Left kidney (tissue), 8 donors: Measurements from ENCODE around the gene CHAD. TPM values are rescaled to one million over a fixed set of nuclear protein-coding genes. Genes with fewer than 3 reads are reported as not detected.

ENCODE experiments used
- DNase-seq: peaks from one replicate; pipeline ENCODE4 v3.0.0-alpha.2; 2013
- long read RNA-seq, 8 donors: transcript quantifications; one replicate each; lab custom pipeline, GENCODE V29; 2026
- polyA plus RNA-seq: library from polyadenylated mRNA; unstranded; fragments of 120-200 nt; gene quantifications from one replicate; pipeline ENCODE4 v1.2.1, GENCODE V29; 2013; ENCODE audit not compliant: insufficient read length

CHAD gene, protein sequence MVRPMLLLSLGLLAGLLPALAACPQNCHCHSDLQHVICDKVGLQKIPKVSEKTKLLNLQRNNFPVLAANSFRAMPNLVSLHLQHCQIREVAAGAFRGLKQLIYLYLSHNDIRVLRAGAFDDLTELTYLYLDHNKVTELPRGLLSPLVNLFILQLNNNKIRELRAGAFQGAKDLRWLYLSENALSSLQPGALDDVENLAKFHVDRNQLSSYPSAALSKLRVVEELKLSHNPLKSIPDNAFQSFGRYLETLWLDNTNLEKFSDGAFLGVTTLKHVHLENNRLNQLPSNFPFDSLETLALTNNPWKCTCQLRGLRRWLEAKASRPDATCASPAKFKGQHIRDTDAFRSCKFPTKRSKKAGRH
- 4.0 TPM for polyA plus RNA-seq
- long read RNA-seq, donor 1, result 0 reads
- long read RNA-seq, donor 2, partial matches to known transcripts, result 36 of 36 reads
- long read RNA-seq, donor 2, other reads (novel, unspliced or antisense), result 0 of 36 reads
- long read RNA-seq, donor 3, result 0 reads
- long read RNA-seq, donor 4, result 0 reads
- long read RNA-seq, donor 5, partial matches to known transcripts, result 0 of 1 reads
- long read RNA-seq, donor 5, other reads (novel, unspliced or antisense), result 0 of 1 reads
- long read RNA-seq, donor 6, partial matches to known transcripts, result 0 of 2 reads
- long read RNA-seq, donor 6, other reads (novel, unspliced or antisense), result 0 of 2 reads
- long read RNA-seq, donor 7, result 0 reads
- long read RNA-seq, donor 8, result 0 reads

- DNase-seq, result no peak
Observed at GRCh38 chr17:50468304-50469207, at the start of gene CHAD. TSS of gene CHAD (minus strand) at chr17:50468880. CDS start at chr17:50468813, 67 bp downstream.

GRCh38 chr17:50517504-50518383 lies 49.1 kb upstream of the CHAD start:
- DNase-seq, result no peak

GRCh38 chr17:50517011-50517410 lies 48.3 kb upstream of the CHAD start:
- no peak for DNase-seq

- no peak for DNase-seq
Observed at GRCh38 chr17:50514936-50515702, 46.4 kb upstream of the CHAD start.

DNA sequence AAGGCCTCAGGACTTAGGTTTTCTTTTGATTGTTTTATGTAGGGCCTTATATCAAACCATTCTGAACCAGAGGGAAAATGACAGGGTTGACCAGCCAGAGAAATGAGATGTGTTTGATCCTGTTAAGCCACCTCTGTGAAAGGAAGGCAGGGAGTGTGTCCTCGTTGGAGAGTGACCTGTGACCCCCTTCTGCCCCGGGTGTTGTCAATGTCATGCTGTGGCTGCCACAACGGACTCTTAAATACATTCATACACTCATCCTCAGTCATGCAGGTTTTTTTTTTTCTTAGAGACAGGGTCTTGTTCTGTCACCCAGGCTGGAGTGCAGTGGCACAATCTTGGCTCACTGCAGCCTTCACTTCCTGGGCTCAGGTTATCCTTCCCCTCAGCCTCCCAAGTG lies 45.7 kb upstream of the CHAD start:
- no peak for DNase-seq

GRCh38 chr17:50513495-50513894 lies 44.8 kb upstream of the CHAD start:
- no peak for DNase-seq

GRCh38 chr17:50511058-50511457 lies 42.4 kb upstream of the CHAD start:
- no peak for DNase-seq

GRCh38 chr17:50508573-50509460 lies 40.1 kb upstream of the CHAD start:
- no peak for DNase-seq

GRCh38 chr17:50507871-50508572 lies 39.3 kb upstream of the CHAD start, which contains the start of gene MYCBPAP:
TSS of gene MYCBPAP (plus strand) at chr17:50508439. CDS start at chr17:50508675, 236 bp downstream.
- peak; percentile 85 for DNase-seq

DNA sequence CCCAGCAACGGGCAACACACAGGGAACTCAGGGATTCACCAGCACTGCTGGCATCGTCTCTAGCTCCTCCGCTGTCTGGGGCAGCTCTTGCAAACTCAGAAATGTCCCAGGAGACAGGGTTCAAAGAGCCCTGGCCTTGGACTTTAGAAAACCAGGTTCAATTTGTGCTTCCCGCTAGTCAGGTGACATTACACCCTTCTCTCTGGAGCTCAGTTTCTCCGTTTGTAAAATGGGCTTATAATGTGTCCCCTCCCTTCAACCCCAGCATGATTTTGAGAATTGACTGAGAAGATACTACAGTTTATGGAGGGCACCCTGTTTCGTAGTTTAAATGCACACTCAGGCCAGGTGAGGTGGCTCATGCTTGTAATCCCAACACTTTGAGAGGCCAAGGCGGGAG lies 37.6 kb upstream of the CHAD start:
- DNase-seq, result no peak

DNA sequence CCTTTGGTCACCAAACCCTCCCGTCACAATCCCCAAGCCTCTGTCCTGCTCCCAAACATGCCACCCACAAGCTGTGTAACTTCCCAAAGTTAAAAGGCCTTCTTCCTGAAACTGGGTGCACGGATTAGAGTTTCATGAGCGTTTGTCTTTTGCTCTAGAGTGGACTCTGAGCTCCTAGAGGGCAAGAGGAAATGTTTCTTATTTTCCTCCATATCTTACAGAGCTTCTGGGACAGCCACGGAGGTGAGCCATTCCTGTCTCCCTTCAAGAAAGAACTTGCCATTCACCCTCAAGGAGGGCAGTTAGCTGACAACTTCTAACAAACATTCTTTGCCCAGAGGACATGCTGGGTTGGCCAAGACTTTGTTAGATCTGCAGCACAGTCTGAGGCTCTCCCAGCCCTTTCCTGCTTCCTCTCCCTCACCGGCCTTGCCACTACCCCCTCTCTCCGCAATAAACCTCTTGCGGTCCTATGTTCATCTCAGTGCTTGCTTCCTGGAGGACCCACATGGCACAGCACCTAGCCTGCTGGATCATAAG lies 37.0 kb upstream of the CHAD start:
- DNase-seq, result no peak

DNA sequence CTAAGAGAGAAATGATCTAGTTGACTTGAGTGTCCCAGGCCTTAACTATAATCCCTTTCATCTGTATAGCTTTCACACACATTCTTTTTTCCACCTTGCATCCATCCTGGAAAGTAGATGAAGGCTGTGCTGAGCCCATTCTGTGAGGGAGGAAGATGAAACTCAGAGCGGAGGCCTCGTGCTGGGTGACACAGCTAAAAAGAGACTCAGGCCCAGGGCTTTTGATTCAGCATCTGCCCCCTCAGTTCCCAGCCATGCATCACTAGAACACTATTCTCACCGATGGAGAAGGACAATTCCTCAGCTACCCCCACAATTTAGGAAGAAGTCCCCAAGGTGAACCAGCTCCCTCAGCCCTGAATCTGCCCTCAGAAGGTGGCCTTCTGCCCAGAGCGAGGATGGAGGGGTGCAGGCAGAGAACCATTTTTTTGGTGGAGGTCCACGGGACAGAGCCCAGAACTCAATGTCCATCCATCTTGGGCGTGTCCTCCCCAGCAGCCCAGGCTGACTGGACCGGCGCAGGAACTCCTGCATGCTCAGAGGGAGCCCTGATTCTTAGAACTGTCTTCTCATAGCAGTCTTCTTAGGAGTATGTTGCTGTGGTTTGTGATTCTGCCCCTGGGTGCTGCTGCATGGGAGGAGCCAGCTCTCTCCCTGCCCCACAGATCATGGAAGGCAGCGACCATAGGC lies 33.8 kb upstream of the CHAD start:
- no peak for DNase-seq

DNA sequence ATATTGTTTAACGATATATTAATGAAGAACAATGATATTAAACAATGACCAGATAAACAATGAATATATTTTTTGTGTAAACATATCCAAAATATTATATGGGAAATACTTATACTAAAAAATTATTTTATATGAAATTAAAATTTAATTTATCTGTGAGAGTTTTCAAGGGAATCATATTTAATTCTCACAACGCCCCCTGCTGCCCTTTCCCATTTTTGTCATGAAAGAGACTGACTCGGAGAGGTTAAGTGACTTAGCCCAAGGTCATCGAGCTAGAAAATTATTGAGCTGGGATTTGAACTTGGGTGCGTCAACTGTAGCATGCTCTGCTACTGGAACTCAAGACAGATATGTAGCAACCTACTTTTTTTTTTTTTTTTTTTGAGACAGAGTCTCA lies 32.4 kb upstream of the CHAD start:
- DNase-seq, result no peak

DNA sequence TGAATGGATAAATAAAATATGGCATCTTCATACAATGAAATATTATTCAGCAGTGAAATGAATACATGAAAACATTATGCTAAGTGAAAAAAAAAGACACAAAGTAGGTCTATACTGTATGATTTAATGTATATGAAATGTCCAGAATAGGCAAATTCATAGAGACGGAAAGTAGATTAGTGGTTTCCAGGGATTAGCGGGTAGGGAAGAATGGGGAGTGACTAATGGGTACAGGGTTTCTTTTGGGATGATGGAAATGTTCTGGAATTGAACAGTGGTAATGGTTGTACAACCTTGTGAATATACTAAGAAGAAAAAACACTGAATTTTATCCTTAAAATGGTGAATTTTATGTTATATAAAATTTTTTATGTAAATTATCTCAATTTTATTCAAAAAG lies 31.0 kb upstream of the CHAD start:
- no peak for DNase-seq

- DNase-seq, result no peak
Observed at GRCh38 chr17:50499270-50499669, 30.6 kb upstream of the CHAD start.

GRCh38 chr17:50498021-50498874 lies 29.6 kb upstream of the CHAD start:
- no peak for DNase-seq

GRCh38 chr17:50495918-50496317 lies 27.2 kb upstream of the CHAD start:
- no peak for DNase-seq
